Measurements from ENCODE around the gene BRD3OS.

DNA sequence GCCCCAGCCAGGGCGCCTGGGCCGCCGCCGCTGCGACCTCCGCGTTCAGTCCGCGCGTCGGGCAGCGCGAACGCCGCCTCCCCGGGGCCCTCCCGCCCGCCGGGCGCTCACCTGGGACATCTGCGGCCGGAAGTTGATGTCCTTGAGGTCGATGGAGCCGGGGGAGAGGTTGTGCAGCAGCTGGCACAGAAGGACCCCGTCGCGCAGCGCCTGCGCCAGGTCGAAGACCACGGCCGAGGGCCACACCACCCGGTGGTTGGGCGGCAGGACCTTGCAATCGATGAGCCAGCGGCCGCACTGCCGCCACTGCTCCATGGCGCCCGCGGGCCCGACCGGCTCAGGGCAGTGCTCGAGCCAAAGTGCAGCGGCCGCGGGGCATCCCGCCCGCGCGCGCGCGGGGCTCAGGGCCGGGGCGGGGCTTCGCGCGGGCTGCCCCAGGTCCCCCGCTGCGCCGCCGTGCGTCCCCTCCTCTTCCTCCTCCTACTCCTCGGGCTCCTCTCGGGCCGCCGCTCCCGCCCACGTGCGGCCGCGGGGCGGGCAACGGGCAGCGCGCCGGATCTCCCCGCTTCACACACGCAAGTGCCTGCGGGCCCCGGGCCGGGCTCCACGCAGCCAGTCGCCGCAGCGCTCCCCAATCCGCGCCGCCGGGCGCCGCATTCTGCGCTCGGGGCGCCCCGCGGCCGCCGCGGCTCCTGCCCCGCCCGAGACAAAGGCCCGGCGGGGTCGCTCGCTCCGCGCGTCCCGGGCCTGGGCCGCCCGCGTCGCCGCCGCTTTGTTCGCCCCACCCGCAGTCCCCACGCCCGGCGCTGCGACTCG lies 33.1 kb upstream of the BRD3OS start, which contains the start of gene VAV2:
- TF ChIP-seq, protein P1, sequence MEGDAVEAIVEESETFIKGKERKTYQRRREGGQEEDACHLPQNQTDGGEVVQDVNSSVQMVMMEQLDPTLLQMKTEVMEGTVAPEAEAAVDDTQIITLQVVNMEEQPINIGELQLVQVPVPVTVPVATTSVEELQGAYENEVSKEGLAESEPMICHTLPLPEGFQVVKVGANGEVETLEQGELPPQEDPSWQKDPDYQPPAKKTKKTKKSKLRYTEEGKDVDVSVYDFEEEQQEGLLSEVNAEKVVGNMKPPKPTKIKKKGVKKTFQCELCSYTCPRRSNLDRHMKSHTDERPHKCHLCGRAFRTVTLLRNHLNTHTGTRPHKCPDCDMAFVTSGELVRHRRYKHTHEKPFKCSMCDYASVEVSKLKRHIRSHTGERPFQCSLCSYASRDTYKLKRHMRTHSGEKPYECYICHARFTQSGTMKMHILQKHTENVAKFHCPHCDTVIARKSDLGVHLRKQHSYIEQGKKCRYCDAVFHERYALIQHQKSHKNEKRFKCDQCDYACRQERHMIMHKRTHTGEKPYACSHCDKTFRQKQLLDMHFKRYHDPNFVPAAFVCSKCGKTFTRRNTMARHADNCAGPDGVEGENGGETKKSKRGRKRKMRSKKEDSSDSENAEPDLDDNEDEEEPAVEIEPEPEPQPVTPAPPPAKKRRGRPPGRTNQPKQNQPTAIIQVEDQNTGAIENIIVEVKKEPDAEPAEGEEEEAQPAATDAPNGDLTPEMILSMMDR (conservative IDR thresholded peaks at IDR 0.05 in 1 of 2, IDR thresholded peaks at IDR 0.05 in 1 of 2; ENCODE audit: low read depth in 1 of 2, low read length in 2 of 2), result no peak
- no peak for TF ChIP-seq EZH2 (IDR thresholded peaks at IDR 0.05; ENCODE audit: low read length, missing control alignments)
